ENCODE measurements around the gene KIF26B. TPM values are rescaled to one million over a fixed set of nuclear protein-coding genes. Genes with fewer than 3 reads are reported as not detected.

Gene KIF26B
- polyA plus RNA-seq, 1 donor (not counting 4 experiments of a cell fraction or from before 2014, with no cell fraction given) = 0.58 TPM

DNA sequence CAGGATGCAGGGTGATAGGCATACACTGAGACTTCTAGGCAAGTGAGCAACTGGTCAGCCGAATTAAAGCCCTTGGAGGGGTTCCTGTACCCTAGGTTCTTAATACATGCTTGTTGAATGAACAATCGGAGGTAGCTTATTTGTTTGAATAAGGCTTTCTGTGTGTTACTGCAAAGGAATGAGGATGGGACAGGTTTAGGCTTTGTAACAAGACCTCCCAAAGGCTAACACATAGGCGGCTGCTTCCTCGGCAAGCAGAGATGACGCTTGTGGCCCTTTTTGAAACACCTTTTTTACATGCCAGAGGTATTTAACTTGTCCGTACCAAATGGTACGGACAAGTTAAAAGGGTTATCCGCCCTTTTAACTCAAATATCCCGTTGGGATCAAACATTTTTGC lies 511.6 kb downstream of the KIF26B start:
- Histone ChIP-seq H2AFZ (ENCODE audit: control insufficient read depth, low read length) (no peak overlapping the region), H3K27ac (ENCODE audit: control insufficient read depth, insufficient read depth, low read length) (no peak overlapping the region)

GRCh38 chr1:245671349-245671748 lies 516.6 kb downstream of the KIF26B start:
- TF ChIP-seq, protein P1, sequence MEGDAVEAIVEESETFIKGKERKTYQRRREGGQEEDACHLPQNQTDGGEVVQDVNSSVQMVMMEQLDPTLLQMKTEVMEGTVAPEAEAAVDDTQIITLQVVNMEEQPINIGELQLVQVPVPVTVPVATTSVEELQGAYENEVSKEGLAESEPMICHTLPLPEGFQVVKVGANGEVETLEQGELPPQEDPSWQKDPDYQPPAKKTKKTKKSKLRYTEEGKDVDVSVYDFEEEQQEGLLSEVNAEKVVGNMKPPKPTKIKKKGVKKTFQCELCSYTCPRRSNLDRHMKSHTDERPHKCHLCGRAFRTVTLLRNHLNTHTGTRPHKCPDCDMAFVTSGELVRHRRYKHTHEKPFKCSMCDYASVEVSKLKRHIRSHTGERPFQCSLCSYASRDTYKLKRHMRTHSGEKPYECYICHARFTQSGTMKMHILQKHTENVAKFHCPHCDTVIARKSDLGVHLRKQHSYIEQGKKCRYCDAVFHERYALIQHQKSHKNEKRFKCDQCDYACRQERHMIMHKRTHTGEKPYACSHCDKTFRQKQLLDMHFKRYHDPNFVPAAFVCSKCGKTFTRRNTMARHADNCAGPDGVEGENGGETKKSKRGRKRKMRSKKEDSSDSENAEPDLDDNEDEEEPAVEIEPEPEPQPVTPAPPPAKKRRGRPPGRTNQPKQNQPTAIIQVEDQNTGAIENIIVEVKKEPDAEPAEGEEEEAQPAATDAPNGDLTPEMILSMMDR (optimal IDR thresholded peaks at IDR 0.05 in 1 of 3, IDR thresholded peaks at IDR 0.05 in 1 of 3, conservative IDR thresholded peaks at IDR 0.05 in 1 of 3; ENCODE audit: extremely low read depth in 1 of 3, insufficient read depth in 2 of 3, low read length in 3 of 3) = no peak
- TF ChIP-seq EZH2 (IDR thresholded peaks at IDR 0.05; ENCODE audit: low read length) = no peak
- H4K20me1 ChIP-seq (ENCODE audit: control insufficient read depth, extremely low read depth, insufficient read depth, low read length) = no peaks in the 10 kb centered on the region
- dilution Hi-C loops (cut with MboI; ENCODE audit: extremely low pct_ligation_motif_present, low sequenced_read_pairs) = no loop called here
- no peak overlapping the region for H2AFZ ChIP-seq (ENCODE audit: control insufficient read depth, low read length)
- H3K27me3 ChIP-seq (ENCODE audit: control insufficient read depth, extremely low read depth, insufficient read depth, low read length) = no peaks in the 10 kb centered on the region
- no peak overlapping the region for H3K27ac ChIP-seq (ENCODE audit: control insufficient read depth, insufficient read depth, low read length)
- H3K4me3 ChIP-seq (ENCODE audit: control insufficient read depth in 2 of 3, extremely low read depth in 1 of 3, insufficient read depth in 2 of 3, low read depth in 1 of 3, low read length in 3 of 3) = no peak overlapping the region
- no peaks in the 10 kb centered on the region for H3K36me3 ChIP-seq (ENCODE audit: control insufficient read depth in 2 of 2, extremely low read depth in 1 of 2, insufficient read depth in 2 of 2, low read length in 2 of 2)
- H3K9ac ChIP-seq (ENCODE audit: control insufficient read depth, extremely low read depth, insufficient read depth, low read length) = no peak overlapping the region
- no peaks in the 10 kb centered on the region for H3K9me3 ChIP-seq (ENCODE audit: control insufficient read depth, low read depth, low read length)
- H3K4me2 ChIP-seq (ENCODE audit: control insufficient read depth, extremely low read depth, insufficient read depth, low read depth, low read length) = no peak overlapping the region
- H3K79me2 ChIP-seq (ENCODE audit: control insufficient read depth, insufficient read depth, low read length) = no peaks in the 10 kb centered on the region
- no peaks in the 10 kb centered on the region for H3K9me1 ChIP-seq (ENCODE audit: control insufficient read depth, extremely low read depth, insufficient read depth, low read length)
- no peak for DNase-seq (ENCODE audit: low read depth, low spot score)
- H3K4me1 ChIP-seq (ENCODE audit: control insufficient read depth, extremely low read depth, insufficient read depth, low read length) = no peaks in the 10 kb centered on the region
- FAIRE-seq = no peak

More for the DNA sequence above, 511.6 kb downstream of the KIF26B start:
- dilution Hi-C loops (cut with MboI; ENCODE audit: extremely low pct_ligation_motif_present, low sequenced_read_pairs) = no loop called here
- no peaks in the 10 kb centered on the region for H3K27me3 ChIP-seq (ENCODE audit: control insufficient read depth, extremely low read depth, insufficient read depth, low read length)
- DNase-seq (ENCODE audit: low read depth, low spot score) (no peak), FAIRE-seq (no peak)
- no peaks in the 10 kb centered on the region for H3K36me3 ChIP-seq (ENCODE audit: control insufficient read depth in 2 of 2, extremely low read depth in 1 of 2, insufficient read depth in 2 of 2, low read length in 2 of 2)
- no peaks in the 10 kb centered on the region for H3K79me2 ChIP-seq (ENCODE audit: control insufficient read depth, insufficient read depth, low read length)
- H3K4me2 ChIP-seq (ENCODE audit: control insufficient read depth, extremely low read depth, insufficient read depth, low read depth, low read length) = no peak overlapping the region
- H3K4me3 ChIP-seq (ENCODE audit: control insufficient read depth in 2 of 3, extremely low read depth in 1 of 3, insufficient read depth in 2 of 3, low read depth in 1 of 3, low read length in 3 of 3) = no peak overlapping the region
- no peaks in the 10 kb centered on the region for H3K9me1 ChIP-seq (ENCODE audit: control insufficient read depth, extremely low read depth, insufficient read depth, low read length)
- H3K4me1 ChIP-seq (ENCODE audit: control insufficient read depth, extremely low read depth, insufficient read depth, low read length) = no peaks in the 10 kb centered on the region
- H3K9me3 ChIP-seq (ENCODE audit: control insufficient read depth, low read depth, low read length) = no peaks in the 10 kb centered on the region
- TF ChIP-seq EZH2 (IDR thresholded peaks at IDR 0.05; ENCODE audit: low read length) = no peak
- TF ChIP-seq, protein P1 (optimal IDR thresholded peaks at IDR 0.05 in 1 of 3, IDR thresholded peaks at IDR 0.05 in 1 of 3, conservative IDR thresholded peaks at IDR 0.05 in 1 of 3; ENCODE audit: extremely low read depth in 1 of 3, insufficient read depth in 2 of 3, low read length in 3 of 3) = no peak
- no peaks in the 10 kb centered on the region for H4K20me1 ChIP-seq (ENCODE audit: control insufficient read depth, extremely low read depth, insufficient read depth, low read length)
- H3K9ac ChIP-seq (ENCODE audit: control insufficient read depth, extremely low read depth, insufficient read depth, low read length) = no peak overlapping the region
